ENCODE measurements around the gene HOXA5.

GRCh38 chr7:27181795-27182275, 38.4 kb upstream of the HOXA5 start:
- TF ChIP-seq POLR2AphosphoS5 (IDR thresholded peaks at IDR 0.05; ENCODE audit: low read depth, low read length) (no peak), TAF1 (IDR thresholded peaks at IDR 0.05; ENCODE audit: low read depth, low read length) (no peak), POLR2A (IDR thresholded peaks at IDR 0.05; ENCODE audit: low read depth, low read length) (no peak)

Data from GM12891 (cell line).